ENCODE data around the gene ATXN7L3B. TPM values are rescaled to one million over a fixed set of nuclear protein-coding genes. Genes with fewer than 3 reads are reported as not detected.

Gene ATXN7L3B
- total and polyA plus RNA-seq, 2 donors (not counting 3 experiments of a cell fraction or from before 2014, with no cell fraction given) = 18.1 to 25.0 TPM

- H3K4me2 ChIP-seq (ENCODE audit: insufficient read depth, low read length) = no peak overlapping the region
- H3K4me1 ChIP-seq (ENCODE audit: control insufficient read depth, extremely low read depth, insufficient read depth, low read length) = no peaks in the 10 kb centered on the region
- H3K9me3 ChIP-seq (replicated peaks; ENCODE audit: control insufficient read depth, insufficient read depth, low read length) = no peaks in the 10 kb centered on the region
- H4K20me1 ChIP-seq (replicated peaks; ENCODE audit: control insufficient read depth, extremely low read depth, insufficient read depth, low read length) = no peaks in the 10 kb centered on the region
- no peak for DNase-seq (ENCODE audit: low read depth, low spot score)
- ChIA-PET CTCF (no interaction called here), POLR2A (no interaction called here)
- H3K27ac ChIP-seq (ENCODE audit: insufficient read depth, low read depth, low read length) = no peak overlapping the region
- no peak overlapping the region for H3K9ac ChIP-seq (replicated peaks; ENCODE audit: extremely low read depth, insufficient read depth, low read length)
- H3K9me1 ChIP-seq (replicated peaks; ENCODE audit: control insufficient read depth, extremely low read depth, insufficient read depth, low read length) = no peaks in the 10 kb centered on the region
- no peak overlapping the region for H3K4me3 ChIP-seq (replicated peaks in 1 of 3; ENCODE audit: insufficient read depth in 1 of 3, low read depth in 1 of 3, low read length in 3 of 3)
- no peak for FAIRE-seq
- no peak for TF ChIP-seq GATA2 (IDR thresholded peaks at IDR 0.05; ENCODE audit: insufficient read depth, insufficient read length, low read depth, low read length)
- TF ChIP-seq MAX (IDR thresholded peaks at IDR 0.05; ENCODE audit: insufficient read depth, insufficient read length) = no peak
- no peak for TF ChIP-seq CTCF (IDR thresholded peaks at IDR 0.05; ENCODE audit: extremely low read depth in 1 of 2, insufficient read depth in 1 of 2, low read depth in 1 of 2, low read length in 2 of 2)
- TF ChIP-seq POLR2AphosphoS5 (IDR thresholded peaks at IDR 0.05; ENCODE audit: insufficient read depth, low read depth, low read length) = no peak
- BruUV-seq (replicated peaks) = no TSS peak
- no peaks in the 10 kb centered on the region for H3K27me3 ChIP-seq (ENCODE audit: control insufficient read depth in 2 of 2, insufficient read depth in 2 of 2, low read length in 2 of 2)
- no peak overlapping the region for H2AFZ ChIP-seq (ENCODE audit: low read depth, low read length)
- no peaks in the 10 kb centered on the region for H3K36me3 ChIP-seq (ENCODE audit: control insufficient read depth in 2 of 2, extremely low read depth in 1 of 2, insufficient read depth in 2 of 2, low read length in 2 of 2)
- H3K79me2 ChIP-seq (ENCODE audit: control insufficient read depth, insufficient read depth, low read length) = no peaks in the 10 kb centered on the region
- dilution Hi-C loops (cut with MboI; ENCODE audit: extremely low pct_ligation_motif_present, low sequenced_read_pairs) = no loop called here
- intact Hi-C loops (cut with micrococcal nuclease) = no loop called here
Measured at GRCh38 chr12:74579981-74580380, 42.3 kb downstream of the ATXN7L3B start.

- Histone ChIP-seq H2AFZ (ENCODE audit: low read depth, low read length) (no peak overlapping the region), H3K27me3 (ENCODE audit: control insufficient read depth in 2 of 2, insufficient read depth in 2 of 2, low read length in 2 of 2) (no peaks in the 10 kb centered on the region), H3K27ac (ENCODE audit: insufficient read depth, low read depth, low read length) (no peak overlapping the region), H3K9me1 (replicated peaks; ENCODE audit: control insufficient read depth, extremely low read depth, insufficient read depth, low read length) (no peaks in the 10 kb centered on the region), H3K4me2 (ENCODE audit: insufficient read depth, low read length) (no peak overlapping the region), H3K4me1 (ENCODE audit: control insufficient read depth, extremely low read depth, insufficient read depth, low read length) (no peaks in the 10 kb centered on the region), H3K9ac (replicated peaks; ENCODE audit: extremely low read depth, insufficient read depth, low read length) (no peak overlapping the region), H4K20me1 (replicated peaks; ENCODE audit: control insufficient read depth, extremely low read depth, insufficient read depth, low read length) (no peaks in the 10 kb centered on the region), H3K36me3 (ENCODE audit: control insufficient read depth in 2 of 2, extremely low read depth in 1 of 2, insufficient read depth in 2 of 2, low read length in 2 of 2) (no peaks in the 10 kb centered on the region), H3K9me3 (replicated peaks; ENCODE audit: control insufficient read depth, insufficient read depth, low read length) (no peaks in the 10 kb centered on the region), H3K79me2 (ENCODE audit: control insufficient read depth, insufficient read depth, low read length) (no peaks in the 10 kb centered on the region), H3K4me3 (replicated peaks in 1 of 3; ENCODE audit: insufficient read depth in 1 of 3, low read depth in 1 of 3, low read length in 3 of 3) (no peak overlapping the region)
- no peak for TF ChIP-seq MAX (IDR thresholded peaks at IDR 0.05; ENCODE audit: insufficient read depth, insufficient read length)
- TF ChIP-seq POLR2A (IDR thresholded peaks at IDR 0.05; ENCODE audit: low read depth, low read length) = no peak
- no peak for TF ChIP-seq GATA2 (IDR thresholded peaks at IDR 0.05; ENCODE audit: insufficient read depth, insufficient read length, low read depth, low read length)
- TF ChIP-seq MYC (IDR thresholded peaks at IDR 0.05; ENCODE audit: low read depth, low read length) = no peak
- TF ChIP-seq JUN (IDR thresholded peaks at IDR 0.05; ENCODE audit: borderline replicate concordance, insufficient read depth, insufficient read length, low read depth) = no peak
- no peak for TF ChIP-seq EZH2 (IDR thresholded peaks at IDR 0.05; ENCODE audit: borderline replicate concordance, low read depth, low read length, severe bottlenecking)
- no peak for TF ChIP-seq CTCF (IDR thresholded peaks at IDR 0.05; ENCODE audit: extremely low read depth in 1 of 2, insufficient read depth in 1 of 2, low read depth in 1 of 2, low read length in 2 of 2)
- TF ChIP-seq FOS (IDR thresholded peaks at IDR 0.05; ENCODE audit: borderline replicate concordance, insufficient read depth, low read length) = no peak
- no peak for TF ChIP-seq POLR2AphosphoS5 (IDR thresholded peaks at IDR 0.05; ENCODE audit: insufficient read depth, low read depth, low read length)
- DNase-seq (ENCODE audit: low read depth, low spot score) (no peak), FAIRE-seq (no peak)
- intact Hi-C loops (cut with micrococcal nuclease) (no loop called here), dilution Hi-C loops (cut with MboI; ENCODE audit: extremely low pct_ligation_motif_present, low sequenced_read_pairs) (no loop called here)
- POLR2A ChIA-PET = no interaction called here
- no TSS peak for BruUV-seq (replicated peaks)
- CTCF ChIA-PET = no interaction called here
Measured at GRCh38 chr12:74581439-74581838, 43.8 kb downstream of the ATXN7L3B start.

All from endothelial cell of umbilical vein (primary cell).